GM12878 (cell line): ENCODE measurements around the gene PDE7B. TPM values are rescaled to one million over a fixed set of nuclear protein-coding genes. Genes with fewer than 3 reads are reported as not detected.

Source experiments
- ATAC-seq: fragments of 200-7000 bp; cut with Tn5 transposase; 3 replicates; pipeline ENCODE4 v1.9.1; 2020; ENCODE audit warnings: mild to moderate bottlenecking, moderate library complexity
- BruUV-seq: library from RNA; stranded (reverse); fragments of 400-500 nt; replicated peaks from 2 replicates; lab custom pipeline; 2021; lab: Mats Ljungman, UMichigan
- CTCF ChIA-PET: fragments of 300-600 bp; sonication (Branson Sonifier 250); formaldehyde crosslinking; extraction: SDS; loops from one replicate; lab custom pipeline; 2021; ENCODE audit warnings: inconsistent platforms; lab: Yijun Ruan, JAX
- POLR2A ChIA-PET: fragments of 350-600 bp; formaldehyde crosslinking; extraction: SDS; loops from one replicate; lab custom pipeline; 2021; ENCODE audit warnings: inconsistent platforms; lab: Charles Lee
- RAD21 ChIA-PET: fragments of 300-600 bp; sonication (Branson Sonifier 250); formaldehyde crosslinking; loops from one replicate; lab custom pipeline; 2023; ENCODE audit warnings: antibody characterized with exemption; ENCODE audit not compliant: unreplicated experiment; lab: Charles Lee
- SMC1A ChIA-PET: fragments of 300-600 bp; sonication (Branson Sonifier 250); formaldehyde crosslinking; loops from one replicate; lab custom pipeline; 2023; ENCODE audit not compliant: unreplicated experiment, uncharacterized antibody; lab: Charles Lee
- DNase-seq: peaks from one replicate; pipeline ENCODE4 v3.0.0-alpha.2; 2011; ENCODE audit warnings: low read depth, low spot score
- FAIRE-seq: peaks from 3 replicates; lab custom pipeline; 2011; peaks lifted over from hg19 to GRCh38; lab: Jason Lieb, UNC
- H2AFZ ChIP-seq: 2 replicates; pipeline ENCODE4 v1.6.0; 2011; ENCODE audit warnings: low read depth, low read length, control low read depth; ENCODE audit not compliant: control insufficient read depth
- H3K27ac ChIP-seq: 2 replicates; pipeline ENCODE4 v1.5.1; 2011; ENCODE audit warnings: control low read depth; ENCODE audit not compliant: control insufficient read depth, insufficient read depth
- H3K27me3 ChIP-seq, 2 experiments: replicated peaks in 1 of 2; 2 replicates each; pipeline versions ENCODE4 v1.6.0 to v1.6.1; 2011; ENCODE audit warnings: low read length in 1 of 2; ENCODE audit not compliant: control insufficient read depth in 2 of 2, insufficient read depth in 2 of 2
- H3K36me3 ChIP-seq, 2 experiments: 2 replicates each; pipeline ENCODE4 v1.5.1; 2011; ENCODE audit warnings: low read length in 1 of 2; ENCODE audit not compliant: control insufficient read depth in 2 of 2, insufficient read depth in 2 of 2
- H3K4me1 ChIP-seq: 2 replicates; pipeline ENCODE4 v1.6.1; 2011; ENCODE audit warnings: mild to moderate bottlenecking, low read length, moderate library complexity, mixed read lengths; ENCODE audit not compliant: control insufficient read depth, insufficient read depth
- H3K4me2 ChIP-seq: 2 replicates; pipeline ENCODE4 v1.6.0; 2011; ENCODE audit warnings: control low read depth; ENCODE audit not compliant: control insufficient read depth, insufficient read depth
- H3K4me3 ChIP-seq: fragments of 200-600 bp; sonication (generic); 2 replicates; pipeline ENCODE4 v1.5.1; 2016
- H3K79me2 ChIP-seq: 2 replicates; pipeline ENCODE4 v1.6.0; 2011; ENCODE audit warnings: low read length; ENCODE audit not compliant: control insufficient read depth, insufficient read depth
- H3K9ac ChIP-seq: 2 replicates; pipeline ENCODE4 v1.8.0; 2011; ENCODE audit warnings: low read length, control low read depth, mixed read lengths; ENCODE audit not compliant: control insufficient read depth, insufficient read depth
- H3K9me3 ChIP-seq: replicated peaks from 3 replicates; pipeline ENCODE4 v1.5.1; 2011; ENCODE audit warnings: mild to moderate bottlenecking, low read length; ENCODE audit not compliant: control insufficient read depth, insufficient read depth
- H4K20me1 ChIP-seq: 2 replicates; pipeline ENCODE4 v1.6.0; 2011; ENCODE audit not compliant: control insufficient read depth, insufficient read depth
- ATF3 ChIP-seq: IDR thresholded peaks from 2 replicates; pipeline ENCODE4 v1.6.1; 2011; ENCODE audit warnings: low read depth, mild to moderate bottlenecking, low read length, moderate library complexity, borderline replicate concordance; ENCODE audit errors: extremely low read depth
- BCLAF1 ChIP-seq: fragments of 450-650 bp; IDR thresholded peaks from 2 replicates; pipeline ENCODE4 v1.6.1; 2017; ENCODE audit warnings: antibody characterized with exemption, mild to moderate bottlenecking, moderate library complexity
- FOXK2 ChIP-seq: fragments of 450-650 bp; IDR thresholded peaks from 2 replicates; pipeline ENCODE4 v1.6.1; 2017; ENCODE audit warnings: mild to moderate bottlenecking, moderate library complexity
- HDAC6 ChIP-seq: fragments of 200-600 bp; sonication (generic); IDR thresholded peaks from one replicate; pipeline ENCODE4 v1.8.0; 2017; ENCODE audit warnings: antibody characterized with exemption; ENCODE audit not compliant: unreplicated experiment
- IKZF1 ChIP-seq: fragments of 450-650 bp; conservative IDR thresholded peaks from 2 replicates; pipeline ENCODE4 v1.6.1; 2017; ENCODE audit warnings: antibody characterized with exemption, mild to moderate bottlenecking
- MXI1 ChIP-seq: fragments of 150-350 bp; IDR thresholded peaks from 2 replicates; pipeline ENCODE4 v1.6.1; 2011; ENCODE audit warnings: low read depth, mild to moderate bottlenecking, inconsistent platforms, low read length, improper control_type of control experiment
- NBN ChIP-seq: fragments of 450-650 bp; IDR thresholded peaks from 2 replicates; pipeline ENCODE4 v1.6.1; 2016
- RAD51 ChIP-seq: fragments of 450-650 bp; IDR thresholded peaks from 2 replicates; pipeline ENCODE4 v1.6.1; 2016; ENCODE audit warnings: moderate library complexity, mild to moderate bottlenecking, inconsistent platforms
- SMARCA5 ChIP-seq: fragments of 450-650 bp; IDR thresholded peaks from 2 replicates; pipeline ENCODE4 v1.6.1; 2017; ENCODE audit warnings: mild to moderate bottlenecking
- SUPT20H ChIP-seq: IDR thresholded peaks from 2 replicates; pipeline ENCODE4 v1.6.1; 2011; ENCODE audit warnings: low read depth, mild to moderate bottlenecking, low read length, moderate library complexity, borderline replicate concordance; ENCODE audit not compliant: control insufficient read depth
- TARDBP ChIP-seq: IDR thresholded peaks from 2 replicates; pipeline ENCODE4 v1.6.1; 2016; ENCODE audit warnings: borderline replicate concordance
- TCF3 ChIP-seq: IDR thresholded peaks from 2 replicates; pipeline ENCODE4 v1.6.1; 2012; ENCODE audit warnings: low read depth, mild to moderate bottlenecking, low read length, borderline replicate concordance; ENCODE audit not compliant: insufficient read depth
- ZBTB11 ChIP-seq: fragments of 450-650 bp; formaldehyde crosslinking; IDR thresholded peaks from 2 replicates; pipeline ENCODE4 v1.5.0; 2022; ENCODE audit warnings: mild to moderate bottlenecking, missing genetic modification characterization
- WGBS: methylation state at CpG from one replicate; pipeline ENCODE4 v1.1.6; 2016; ENCODE audit warnings: low lambda C conversion rate; ENCODE audit not compliant: insufficient replicate concordance, insufficient coverage; ENCODE audit errors: missing lambda C conversion rate; 5-methylcytosine and 5-hydroxymethylcytosine counted together
- in situ Hi-C: fragments of 300-500 bp; cut with MboI; formaldehyde crosslinking; loops from 9 replicates; pipeline ENCODE4 v1.14.3; 2018; ENCODE audit warnings: mixed read lengths
- intact Hi-C: fragments of 100-400 bp; cut with micrococcal nuclease; formaldehyde crosslinking; loops from one replicate; pipeline ENCODE4 v1.14.2; 2022; ENCODE audit not compliant: unreplicated experiment
- polyA plus RNA-seq, 11 experiments: library from polyadenylated mRNA; depleted of rRNA in 4 of 11; unstranded in 6 of 11; stranded (reverse) in 5 of 11; fragments of >200 nt; fragmentation: Nextera tagmentation in 4 of 11; fragmentation: Illumina TruSeq in 1 of 11; extraction: Ambion mirVana in 4 of 11; extraction: Trizol in 1 of 11; gene quantifications; 1 replicate in 1 of 11; 2 replicates in 10 of 11; pipeline versions ENCODE4 v1.2.1 to v1.2.3, GENCODE V29; 2011 to 2016; ENCODE audit warnings: inconsistent platforms in 2 of 11, missing spikeins in 2 of 11, low read depth in 1 of 11
- total RNA-seq, 4 experiments: library from RNA; depleted of rRNA in 3 of 4; stranded (reverse); fragments of >200 nt in 3 of 4; fragmentation: Illumina TruSeq in 1 of 4; extraction: Trizol in 1 of 4; gene quantifications; 2 replicates each; pipeline versions ENCODE4 v1.2.1 to v1.2.3, GENCODE V29; 2013 to 2021
- TF ChIP-seq, protein P1 (sequence below): fragments of 450-650 bp; conservative IDR thresholded peaks from 2 replicates; pipeline ENCODE4 v1.6.1; 2017; ENCODE audit warnings: mild to moderate bottlenecking, moderate library complexity
- TF ChIP-seq, protein P2 (sequence below): fragments of 450-650 bp; IDR thresholded peaks from 2 replicates; pipeline ENCODE4 v1.6.1; 2016; ENCODE audit warnings: mild to moderate bottlenecking

The PDE7B gene
- total and polyA plus RNA-seq, 10 of the 15 experiments (the other 5 are each of a cell fraction or from before 2014, with no cell fraction given): not detected

DNA sequence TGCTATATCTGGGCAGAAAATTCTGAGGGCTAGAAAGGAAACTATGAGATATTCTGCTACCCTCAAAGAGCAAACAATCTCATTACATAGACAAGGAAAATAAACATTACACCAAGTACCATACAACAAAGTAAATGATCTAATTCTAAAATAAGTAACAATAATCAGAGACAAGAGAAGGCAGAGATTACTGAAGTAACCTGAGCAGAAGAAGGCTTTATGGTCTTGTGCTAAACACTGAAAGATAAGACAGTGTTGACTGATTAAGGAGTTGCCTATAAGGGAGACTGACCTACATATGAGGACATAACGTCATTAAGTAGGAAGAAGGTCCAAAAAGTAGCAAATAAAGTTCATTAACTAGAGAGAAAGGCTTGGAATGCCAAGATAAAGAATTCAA, 264.4 kb downstream of the PDE7B start:
- ChIA-PET SMC1A (no interaction called here), POLR2A (no interaction called here), RAD21 (no interaction called here), CTCF (no interaction called here)
- in situ Hi-C loops: no loop called here
- H3K4me1 ChIP-seq: no peaks in the 10 kb centered on the region
- H3K9me3 ChIP-seq: no peaks in the 10 kb centered on the region
- ATAC-seq (no peak), DNase-seq (no peak), FAIRE-seq (no peak)
- H4K20me1 ChIP-seq: no peaks in the 10 kb centered on the region
- 0% methylated on average over 1 of the region's 1 CpG for WGBS
- BruUV-seq: no TSS peak
- no peaks in the 10 kb centered on the region for H3K36me3 ChIP-seq
- no peaks in the 10 kb centered on the region for H3K79me2 ChIP-seq
- no peak overlapping the region for H3K4me3 ChIP-seq
- no peak overlapping the region for H3K4me2 ChIP-seq
- TF ChIP-seq, protein P1, sequence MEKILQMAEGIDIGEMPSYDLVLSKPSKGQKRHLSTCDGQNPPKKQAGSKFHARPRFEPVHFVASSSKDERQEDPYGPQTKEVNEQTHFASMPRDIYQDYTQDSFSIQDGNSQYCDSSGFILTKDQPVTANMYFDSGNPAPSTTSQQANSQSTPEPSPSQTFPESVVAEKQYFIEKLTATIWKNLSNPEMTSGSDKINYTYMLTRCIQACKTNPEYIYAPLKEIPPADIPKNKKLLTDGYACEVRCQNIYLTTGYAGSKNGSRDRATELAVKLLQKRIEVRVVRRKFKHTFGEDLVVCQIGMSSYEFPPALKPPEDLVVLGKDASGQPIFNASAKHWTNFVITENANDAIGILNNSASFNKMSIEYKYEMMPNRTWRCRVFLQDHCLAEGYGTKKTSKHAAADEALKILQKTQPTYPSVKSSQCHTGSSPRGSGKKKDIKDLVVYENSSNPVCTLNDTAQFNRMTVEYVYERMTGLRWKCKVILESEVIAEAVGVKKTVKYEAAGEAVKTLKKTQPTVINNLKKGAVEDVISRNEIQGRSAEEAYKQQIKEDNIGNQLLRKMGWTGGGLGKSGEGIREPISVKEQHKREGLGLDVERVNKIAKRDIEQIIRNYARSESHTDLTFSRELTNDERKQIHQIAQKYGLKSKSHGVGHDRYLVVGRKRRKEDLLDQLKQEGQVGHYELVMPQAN: no peak
- no peak for TF ChIP-seq BCLAF1
- TF ChIP-seq MXI1: no peak
- TF ChIP-seq TCF3: no peak
- TF ChIP-seq, protein P2, sequence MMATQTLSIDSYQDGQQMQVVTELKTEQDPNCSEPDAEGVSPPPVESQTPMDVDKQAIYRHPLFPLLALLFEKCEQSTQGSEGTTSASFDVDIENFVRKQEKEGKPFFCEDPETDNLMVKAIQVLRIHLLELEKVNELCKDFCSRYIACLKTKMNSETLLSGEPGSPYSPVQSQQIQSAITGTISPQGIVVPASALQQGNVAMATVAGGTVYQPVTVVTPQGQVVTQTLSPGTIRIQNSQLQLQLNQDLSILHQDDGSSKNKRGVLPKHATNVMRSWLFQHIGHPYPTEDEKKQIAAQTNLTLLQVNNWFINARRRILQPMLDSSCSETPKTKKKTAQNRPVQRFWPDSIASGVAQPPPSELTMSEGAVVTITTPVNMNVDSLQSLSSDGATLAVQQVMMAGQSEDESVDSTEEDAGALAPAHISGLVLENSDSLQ: no peak
- no peak for TF ChIP-seq RAD51
- TF ChIP-seq FOXK2: no peak
- no peak for TF ChIP-seq ATF3
- no peak for TF ChIP-seq SUPT20H
- no peak for TF ChIP-seq TARDBP
- no peak for TF ChIP-seq IKZF1
- no peak for TF ChIP-seq NBN
- TF ChIP-seq SMARCA5: no peak
- no peak for TF ChIP-seq HDAC6
- TF ChIP-seq ZBTB11 (CRISPR knock-in tag): no peak
- TF ChIP-seq, all 136 proteins: peak for 0
- Histone ChIP-seq H3K27ac (no peak overlapping the region), H2AFZ (no peak overlapping the region), H3K9ac (no peak overlapping the region), H3K27me3 (no peaks in the 10 kb centered on the region; a peak in 1 of 4 replicates)
- intact Hi-C loops: no loop called here
